Gastrocnemius medialis (tissue), 4 donors: ENCODE results near the gene PIAS3. TPM values are rescaled to one million over a fixed set of nuclear protein-coding genes. Genes with fewer than 3 reads are reported as not detected.

Source experiments
- ATAC-seq, 2 donors: fragments of 150-250 bp; one replicate each; pipeline ENCODE4 v1.9.1; 2016
- DNase-seq, 2 donors: peaks; one replicate each; pipeline ENCODE4 v3.0.0-alpha.2; 2019
- H3K27ac ChIP-seq, 4 donors: fragments of 200-600 bp; sonication (generic); 1 replicate in 1 of 4; 2 replicates in 3 of 4; pipeline ENCODE4 v1.5.1; 2016 to 2018; ENCODE audit warnings: mild to moderate bottlenecking in 2 of 4, moderate library complexity in 1 of 4
- H3K27me3 ChIP-seq, 3 donors: fragments of 200-600 bp; sonication (generic) in 2 of 3; 1 replicate in 1 of 3; 2 replicates in 2 of 3; pipeline versions ENCODE4 v1.5.1 to v1.6.0; 2016 to 2019; ENCODE audit warnings: mild to moderate bottlenecking in 1 of 3, moderate library complexity in 1 of 3
- H3K36me3 ChIP-seq, 2 donors: fragments of 200-600 bp; sonication (generic) in 1 of 2; one replicate each; pipeline ENCODE4 v1.5.1; 2017 to 2018
- H3K4me1 ChIP-seq, 2 donors: fragments of 200-600 bp; sonication (generic) in 1 of 2; one replicate each; pipeline ENCODE4 v1.5.1; 2016 to 2017; ENCODE audit warnings: mild to moderate bottlenecking in 2 of 2
- H3K4me3 ChIP-seq, 4 donors: fragments of 200-600 bp; sonication (generic) in 3 of 4; 1 replicate in 1 of 4; 2 replicates in 3 of 4; pipeline ENCODE4 v1.5.1; 2016 to 2019; ENCODE audit warnings: mild to moderate bottlenecking in 2 of 4
- H3K9me3 ChIP-seq, 3 donors: fragments of 200-600 bp; sonication (generic) in 2 of 3; 1 replicate in 1 of 3; 2 replicates in 2 of 3; pipeline ENCODE4 v1.5.1; 2016 to 2019
- CTCF ChIP-seq, 5 experiments: fragments of 450-650 bp in 3 of 5; fragments of 200-600 bp in 2 of 5; sonication (generic) in 2 of 5; IDR thresholded peaks in 4 of 5; conservative IDR thresholded peaks in 1 of 5; 1 replicate in 4 of 5; 2 replicates in 1 of 5; pipeline ENCODE4 v1.5.1; 2016 to 2019; ENCODE audit warnings: antibody characterized with exemption in 5 of 5, mild to moderate bottlenecking in 3 of 5, moderate library complexity in 3 of 5
- POLR2A ChIP-seq, 2 donors: fragments of 450-650 bp; IDR thresholded peaks; one replicate each; pipeline ENCODE4 v1.6.1; 2017; ENCODE audit warnings: antibody characterized with exemption in 2 of 2, mild to moderate bottlenecking in 2 of 2, moderate library complexity in 2 of 2
- in situ Hi-C, 4 donors: fragments of 200-750 bp; cut with MboI; loops; one replicate each; pipeline versions ENCODE4 v1.15.0 to v1.8.0; 2017; ENCODE audit warnings: low sequenced_read_pairs in 4 of 4
- intact Hi-C: fragments of 100-400 bp; cut with DNase I; formaldehyde crosslinking; loops from one replicate; pipeline ENCODE4 v1.15.1; 2023; ENCODE audit warnings: low total_unique reads
- total RNA-seq, 4 donors: library from RNA; depleted of rRNA; stranded (reverse); fragments of >200 nt; gene quantifications; one replicate each; pipeline versions ENCODE4 v1.1.0 to v1.2.3, GENCODE V29; 2016

PIAS3 gene
- total RNA-seq, 4 donors from 2014 or later = 26.2 to 40.0 (median 35.7) TPM

GRCh38 chr1:145859491-145860023 is 676 bp upstream of the PIAS3 start:
- H3K27me3 ChIP-seq = no peaks in the 10 kb centered on the region
- peak; percentile 79 to 90 for DNase-seq
- H3K36me3 ChIP-seq = peaks cover 0 to 23% of the 10 kb centered on the region in 2 donors
- H3K9me3 ChIP-seq = no peaks in the 10 kb centered on the region
- intact Hi-C loops (loop anchor here (2.0 to 5.0 kb wide), 2 partner anchors 58 to 67 kb away; partner anchors contain the start of genes PEX11B and RBM8A), in situ Hi-C loops (no loop called here)
- H3K4me3 ChIP-seq = peak overlapping the region; percentile 74 to 96 (median 82)
- ATAC-seq = peak; percentile 80 to 81
- peak overlapping the region; percentile 90 to 96 (median 92) for H3K27ac ChIP-seq
- H3K4me1 ChIP-seq = peaks cover 19 to 21% of the 10 kb centered on the region in 2 donors
- peak; percentile 88 to 89 for TF ChIP-seq POLR2A (IDR thresholded peaks at IDR 0.05)
- peak in 1 of 5 experiments; percentile 13 for TF ChIP-seq CTCF (IDR thresholded peaks at IDR 0.05 in 4 of 5, conservative IDR thresholded peaks at IDR 0.05 in 1 of 5)

- no peak for TF ChIP-seq CTCF (IDR thresholded peaks at IDR 0.05 in 4 of 5, conservative IDR thresholded peaks at IDR 0.05 in 1 of 5)
- no peak for TF ChIP-seq POLR2A (IDR thresholded peaks at IDR 0.05)
- in situ Hi-C loops (no loop called here), intact Hi-C loops (loop anchor here (2.0 to 5.0 kb wide), 2 partner anchors 59 to 68 kb away; partner anchors contain the start of genes PEX11B and RBM8A)
- H3K4me1 ChIP-seq = peaks cover 19 to 21% of the 10 kb centered on the region in 2 donors
- DNase-seq (peak in 1 of 2 donors; percentile 46), ATAC-seq (no peak)
- H3K27ac ChIP-seq = peak overlapping the region; percentile 90 to 96 (median 92)
- H3K36me3 ChIP-seq = peaks cover 0 to 35% of the 10 kb centered on the region in 2 donors
- no peaks in the 10 kb centered on the region for H3K9me3 ChIP-seq
- H3K4me3 ChIP-seq = peak overlapping the region; percentile 74 to 96 (median 82)
- no peaks in the 10 kb centered on the region for H3K27me3 ChIP-seq
Measured at GRCh38 chr1:145858238-145858900, 512 bp downstream of the PIAS3 start.

GRCh38 chr1:145857170-145857569 is 1.7 kb downstream of the PIAS3 start:
- intact Hi-C loops (loop anchor here (5.0 kb wide), 1 partner anchor 60 kb away; the partner anchor contains the start of gene PEX11B), in situ Hi-C loops (no loop called here)
- peak overlapping the region in 2 of 4 donors; percentile 90 to 96 for H3K27ac ChIP-seq
- ATAC-seq = no peak
- no peak for DNase-seq
- no peaks in the 10 kb centered on the region for H3K9me3 ChIP-seq
- peaks cover 0 to 47% of the 10 kb centered on the region in 2 donors for H3K36me3 ChIP-seq
- peaks cover 19 to 21% of the 10 kb centered on the region in 2 donors for H3K4me1 ChIP-seq
- peak overlapping the region in 1 of 4 donors; percentile 87 for H3K4me3 ChIP-seq
- no peaks in the 10 kb centered on the region for H3K27me3 ChIP-seq
- TF ChIP-seq POLR2A (IDR thresholded peaks at IDR 0.05) (peak in 1 of 2 donors; percentile 41), CTCF (IDR thresholded peaks at IDR 0.05 in 4 of 5, conservative IDR thresholded peaks at IDR 0.05 in 1 of 5) (no peak)

- no peaks in the 10 kb centered on the region for H3K9me3 ChIP-seq
- H3K36me3 ChIP-seq = peaks cover 0 to 63% of the 10 kb centered on the region in 2 donors
- no peaks in the 10 kb centered on the region for H3K27me3 ChIP-seq
- intact Hi-C loops (loop anchor here (5.0 kb wide), 1 partner anchor 62 kb away; the partner anchor contains the start of gene PEX11B), in situ Hi-C loops (no loop called here)
- no peak for TF ChIP-seq CTCF (IDR thresholded peaks at IDR 0.05 in 4 of 5, conservative IDR thresholded peaks at IDR 0.05 in 1 of 5)
- TF ChIP-seq POLR2A (IDR thresholded peaks at IDR 0.05) = no peak
- no peak overlapping the region for H3K27ac ChIP-seq
- ATAC-seq (no peak), DNase-seq (no peak)
- no peak overlapping the region for H3K4me3 ChIP-seq
- H3K4me1 ChIP-seq = peaks cover 19 to 21% of the 10 kb centered on the region in 2 donors
Measured at GRCh38 chr1:145855426-145855948, 3.4 kb downstream of the PIAS3 start.
